HG03060 (cell line): ENCODE results near the gene MAT2B.

Source experiments
- ATAC-seq: cut with Tn5 transposase; IDR thresholded peaks from one replicate; pipeline ENCODE4 v1.9.1; 2021; ENCODE audit warnings: low read depth, moderate number of reproducible peaks; ENCODE audit not compliant: unreplicated experiment

Gene MAT2B

GRCh38 chr5:163505368-163506094 lies at the start of gene MAT2B:
Gene MAT2B, plus strand, starts transcription at chr5:163505619. Its CDS starts 68 bp downstream, at chr5:163505687.
- ATAC-seq, result peak; percentile 82

DNA sequence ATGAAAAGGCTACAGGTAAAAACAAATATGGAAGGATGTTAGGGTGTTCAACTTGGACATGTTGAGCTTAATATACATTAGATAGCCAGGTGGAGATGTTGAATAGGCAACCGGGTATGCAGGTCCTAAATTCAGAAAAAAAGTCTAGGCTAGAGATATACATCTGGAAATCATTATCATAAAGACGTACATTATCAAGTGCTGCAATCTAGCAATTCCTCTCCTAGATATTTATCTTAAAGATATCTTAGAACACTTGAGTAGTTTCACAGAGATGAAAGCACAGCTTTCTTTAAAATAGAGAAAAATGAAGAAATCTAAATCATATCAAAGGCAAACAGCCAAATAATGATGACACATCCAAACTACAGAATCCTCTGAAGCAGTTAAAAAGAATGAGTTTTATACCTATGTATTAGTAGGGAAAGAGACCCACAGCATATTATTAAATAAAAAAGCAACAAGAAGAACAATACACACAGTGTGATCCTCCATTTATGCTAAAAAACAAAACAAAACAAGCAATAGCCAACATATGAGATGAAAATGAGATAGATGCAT lies 49.3 kb upstream of the MAT2B start:
- no peak for ATAC-seq

- ATAC-seq, result no peak
These were observed 48.6 kb upstream of the MAT2B start for GRCh38 chr5:163456840-163457239.

DNA sequence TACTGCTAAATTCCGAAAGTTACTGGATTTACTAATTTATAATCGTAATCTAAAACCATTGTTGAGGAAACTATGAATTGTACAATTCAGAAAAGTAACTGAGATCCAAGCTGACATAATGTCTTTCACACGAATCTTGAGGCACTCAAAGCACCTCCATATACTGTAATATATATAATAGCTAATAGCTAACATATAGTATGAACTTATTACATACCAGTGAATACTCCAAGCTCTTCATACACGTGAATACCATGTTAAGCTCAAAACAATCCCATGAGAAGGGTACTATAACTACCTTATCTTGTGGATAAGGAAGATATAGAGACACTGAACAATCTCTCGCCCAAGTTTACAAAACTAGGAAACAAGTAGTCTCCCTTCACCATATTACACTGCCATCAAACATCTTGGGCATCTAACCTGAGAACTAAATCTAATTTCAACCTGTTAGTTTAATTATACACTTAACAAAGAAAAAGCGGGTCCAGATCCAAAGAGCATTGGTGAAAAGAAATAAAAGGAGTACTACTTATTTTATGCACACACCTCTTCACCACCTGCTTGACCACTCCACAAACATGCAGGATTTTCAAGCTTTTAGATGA lies 46.5 kb upstream of the MAT2B start:
- no peak for ATAC-seq

DNA sequence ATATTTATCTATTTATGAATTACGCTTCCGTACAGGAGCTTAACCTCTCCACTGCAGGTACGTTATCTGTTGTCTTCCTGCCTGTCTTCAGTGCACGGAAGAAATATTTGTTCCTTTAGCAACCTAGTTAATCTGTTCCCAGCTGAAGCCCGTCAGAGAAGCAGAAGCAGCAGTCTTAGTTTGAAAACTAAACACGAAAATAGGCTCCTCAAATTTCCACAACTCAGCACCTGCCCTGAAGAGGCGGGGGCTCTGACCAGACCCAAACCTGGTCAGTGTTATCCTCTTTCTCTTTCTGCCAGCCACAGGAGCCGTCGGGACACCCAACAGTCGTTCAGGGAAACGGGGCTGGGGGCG lies 46.0 kb upstream of the MAT2B start:
- no peak for ATAC-seq

DNA sequence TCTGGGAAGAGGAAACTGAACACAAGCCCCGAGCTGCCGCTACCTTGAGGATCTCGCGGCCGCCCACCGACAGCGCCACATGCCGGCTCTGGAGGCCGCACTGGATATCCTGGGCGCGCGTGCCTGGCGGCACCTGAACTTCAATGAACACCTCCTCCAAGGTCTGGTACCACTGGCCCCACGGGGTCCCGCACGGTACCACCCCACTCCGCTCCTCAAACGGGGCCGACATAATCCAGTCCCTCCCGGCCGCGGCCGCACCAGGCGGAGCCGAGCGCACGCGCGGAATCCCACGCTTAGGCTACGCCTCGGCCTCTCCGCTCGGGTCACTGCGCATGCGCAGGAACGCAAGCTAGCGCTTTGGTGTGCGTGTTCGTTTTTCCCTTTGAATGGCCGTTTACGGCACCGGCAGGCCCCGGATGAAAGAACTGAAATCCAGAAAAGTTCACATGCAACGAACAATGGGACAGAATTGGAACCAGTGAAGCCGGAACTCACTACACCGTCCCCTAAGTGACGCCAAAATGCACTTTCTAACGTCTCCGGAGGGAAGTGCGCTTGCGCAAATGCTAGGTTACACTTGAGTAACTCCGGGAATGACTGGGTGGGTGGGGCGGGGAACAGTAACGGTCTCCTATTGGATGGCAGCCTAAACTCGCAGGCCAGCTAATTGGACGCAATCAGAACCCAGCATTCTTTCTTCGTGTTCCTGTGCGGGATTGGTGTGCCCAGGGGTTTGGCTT lies 45.4 kb upstream of the MAT2B start, which contains the start of gene NUDCD2:
NUDCD2 (minus strand) TSS at position 284 of the 743 bp plus-strand sequence; CDS start at position 232, 52 bp downstream.
- peak; percentile 69 for ATAC-seq

DNA sequence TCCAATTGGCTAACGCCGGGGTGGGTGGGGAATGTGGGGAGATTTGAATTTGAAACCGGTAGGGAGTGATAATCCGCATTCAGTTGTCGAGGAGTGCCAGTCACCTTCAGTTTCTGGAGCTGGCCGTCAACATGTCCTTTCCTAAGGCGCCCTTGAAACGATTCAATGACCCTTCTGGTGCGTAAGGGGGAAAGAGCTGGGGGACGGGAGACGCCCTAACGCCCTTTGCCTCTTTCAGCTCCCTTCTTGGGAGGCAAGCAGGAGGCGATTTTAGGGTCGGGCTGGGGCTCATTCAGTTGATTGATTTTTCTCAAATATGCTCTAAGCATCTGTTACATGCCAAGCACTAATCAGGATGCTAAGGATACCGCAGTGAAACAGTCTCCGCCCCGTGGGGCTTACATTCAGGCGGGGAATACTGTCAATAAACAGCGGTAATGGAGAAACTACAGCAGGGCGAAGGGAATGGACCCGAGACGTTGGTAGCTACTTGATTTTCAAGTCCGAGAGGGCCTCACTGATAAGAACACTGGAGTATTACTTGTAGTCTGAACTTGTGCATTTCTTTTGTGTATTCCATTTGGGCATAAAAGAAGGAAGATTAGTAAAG lies 44.8 kb upstream of the MAT2B start, which contains the start of gene HMMR:
HMMR (plus strand) TSS at position 71 of the 610 bp plus-strand sequence; CDS start at position 132, 61 bp downstream.
- ATAC-seq, result no peak

DNA sequence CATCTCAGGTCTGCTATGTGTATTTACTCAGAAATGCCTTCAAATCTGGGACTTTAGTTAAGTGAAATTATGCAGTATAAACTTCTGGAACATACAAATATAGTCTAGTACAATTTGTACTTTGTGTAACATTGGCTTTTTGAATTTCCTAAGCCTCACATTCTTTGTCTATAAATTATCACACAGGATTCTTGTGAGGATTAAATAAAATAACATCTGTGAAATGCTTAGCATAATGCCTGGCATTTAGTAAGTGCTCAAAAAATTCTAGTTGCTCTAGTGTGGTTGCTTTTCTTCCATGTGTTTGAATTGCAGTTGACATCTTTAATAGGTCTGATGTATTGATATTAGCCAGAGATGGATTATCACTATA lies 42.4 kb upstream of the MAT2B start:
- no peak for ATAC-seq

DNA sequence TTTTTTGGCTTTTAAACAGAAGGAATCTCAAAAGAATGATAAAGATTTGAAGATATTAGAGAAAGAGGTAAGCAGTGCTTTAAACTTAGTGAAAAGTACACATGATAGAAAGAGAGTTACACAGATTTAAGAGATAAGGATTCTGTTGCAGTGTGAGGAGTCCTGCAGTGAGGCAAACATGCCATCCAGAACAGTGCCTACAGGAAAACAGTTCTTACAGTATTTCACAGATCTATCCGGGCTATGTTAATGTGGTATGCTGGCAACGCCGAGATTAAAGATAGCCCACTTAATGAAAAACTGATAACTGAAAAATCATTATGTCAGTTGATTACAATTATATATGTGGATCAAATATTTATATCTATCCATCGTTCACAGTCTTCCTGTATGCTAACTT lies 37.7 kb upstream of the MAT2B start:
- ATAC-seq, result no peak

- ATAC-seq, result no peak
These were observed 31.7 kb upstream of the MAT2B start for GRCh38 chr5:163473635-163474243.

DNA sequence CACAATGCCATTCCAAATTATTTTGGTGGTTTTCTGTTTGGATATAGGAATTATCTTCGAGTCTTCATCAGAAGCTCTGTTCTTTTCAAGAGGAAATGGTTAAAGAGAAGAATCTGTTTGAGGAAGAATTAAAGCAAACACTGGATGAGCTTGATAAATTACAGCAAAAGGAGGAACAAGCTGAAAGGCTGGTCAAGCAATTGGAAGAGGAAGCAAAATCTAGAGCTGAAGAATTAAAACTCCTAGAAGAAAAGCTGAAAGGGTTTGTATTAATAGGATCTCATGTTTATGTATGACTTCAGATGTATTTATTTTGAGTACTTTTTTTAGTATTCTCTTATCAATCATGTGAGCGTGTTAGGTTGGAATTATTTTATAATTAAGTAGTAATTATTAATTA lies 30.0 kb upstream of the MAT2B start:
- ATAC-seq, result no peak

GRCh38 chr5:163478126-163478981 lies 27.1 kb upstream of the MAT2B start:
- ATAC-seq, result no peak

DNA sequence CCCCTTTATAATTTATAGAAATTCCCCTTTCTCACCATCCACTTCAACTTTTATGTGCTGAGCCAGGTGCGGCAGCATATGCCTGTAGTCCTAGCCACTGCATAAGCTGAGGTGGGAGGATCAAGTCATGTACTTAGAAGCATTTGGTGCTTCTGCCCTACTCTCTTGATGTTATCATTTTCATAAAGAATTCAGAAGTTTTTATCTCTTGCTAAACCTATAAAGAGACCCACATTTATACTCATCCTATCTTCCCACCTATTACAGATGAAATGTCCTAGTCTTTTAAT lies 26.5 kb upstream of the MAT2B start:
- no peak for ATAC-seq

DNA sequence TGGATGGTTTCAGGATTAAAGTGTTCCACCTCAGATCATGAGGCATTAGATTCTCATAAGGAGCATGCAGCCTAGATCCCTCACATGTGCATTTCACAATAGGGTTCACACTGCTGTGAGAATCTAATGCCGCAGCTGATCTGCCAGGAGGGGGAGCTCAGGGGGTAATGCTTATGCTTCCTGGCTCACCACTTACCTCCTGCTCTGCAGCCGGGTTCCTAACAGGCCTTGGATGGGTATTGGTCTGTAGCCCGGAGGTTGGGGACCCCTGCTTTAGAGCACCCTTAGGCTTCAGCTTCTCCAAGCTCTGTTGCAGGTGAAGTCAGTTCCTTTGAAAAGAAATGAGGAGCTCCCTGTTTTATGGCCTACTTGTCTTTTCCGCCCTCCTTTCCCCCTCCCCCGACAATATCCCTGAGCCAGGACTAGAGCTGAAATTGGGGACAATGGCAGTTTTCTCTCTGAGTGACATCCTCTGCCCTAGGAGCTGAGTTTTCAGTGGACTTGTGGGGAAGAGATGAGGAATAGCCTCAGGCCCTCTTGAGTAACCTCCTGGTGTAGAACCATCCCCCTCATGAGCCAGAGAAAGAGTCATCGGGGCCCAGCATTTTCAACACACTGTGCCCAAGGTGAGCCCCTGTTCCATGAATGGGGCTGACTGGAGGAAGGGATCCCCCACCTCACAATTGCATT lies 16.2 kb upstream of the MAT2B start:
- ATAC-seq, result no peak

DNA sequence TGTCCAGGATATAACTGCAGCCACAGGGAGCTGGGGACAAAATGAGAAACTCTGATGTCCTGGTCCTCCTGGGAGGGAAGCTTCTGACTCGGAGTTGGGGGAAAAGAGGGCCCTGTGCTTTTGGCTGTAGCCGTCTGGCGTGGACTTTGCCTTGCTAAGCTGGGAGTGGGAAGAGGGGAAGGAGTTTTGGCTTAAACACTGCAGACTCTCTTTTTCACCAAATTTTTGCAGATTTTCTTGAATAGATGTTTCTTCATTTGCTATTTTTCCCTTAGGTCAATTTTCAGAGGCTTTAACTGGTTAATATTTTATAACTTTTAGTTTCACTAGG lies 15.7 kb upstream of the MAT2B start:
- ATAC-seq, result no peak

DNA sequence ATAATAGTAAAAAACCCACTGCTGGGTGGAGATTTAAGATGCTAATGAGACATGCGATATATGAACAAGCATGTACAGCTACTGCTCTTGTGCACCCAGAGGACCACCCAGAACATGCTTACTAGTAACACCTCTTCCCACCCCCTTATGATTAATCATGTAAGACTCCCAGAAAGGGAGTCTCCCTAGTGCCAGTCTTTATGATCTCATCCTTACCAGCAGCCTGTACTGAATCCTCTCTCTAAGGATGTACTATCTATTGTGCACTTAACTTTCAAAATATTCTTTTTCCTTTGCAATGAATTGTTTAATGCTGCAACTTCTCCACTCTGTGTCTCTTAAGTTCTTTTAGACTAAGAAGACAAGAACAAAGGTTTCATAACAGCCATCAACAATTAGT lies 9.1 kb upstream of the MAT2B start:
- ATAC-seq, result no peak

DNA sequence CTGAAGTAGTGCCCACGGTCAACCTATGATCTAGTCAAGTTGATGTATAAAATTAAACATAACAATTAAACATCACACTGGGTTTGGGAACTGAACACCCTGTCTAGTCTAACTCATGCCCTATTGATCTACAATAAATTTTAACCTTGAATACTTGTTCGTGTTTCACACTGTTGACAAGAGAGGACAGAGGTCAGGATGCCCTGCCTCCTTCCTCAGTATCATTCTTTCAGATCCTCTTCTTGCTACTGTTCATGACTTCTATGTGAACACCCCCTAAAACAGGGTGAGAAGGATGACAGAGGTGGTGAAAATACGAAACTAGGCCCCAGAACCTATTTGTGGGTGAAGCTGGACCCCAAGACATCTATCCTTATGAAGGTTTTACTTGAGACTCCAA lies 8.1 kb upstream of the MAT2B start:
- no peak for ATAC-seq

DNA sequence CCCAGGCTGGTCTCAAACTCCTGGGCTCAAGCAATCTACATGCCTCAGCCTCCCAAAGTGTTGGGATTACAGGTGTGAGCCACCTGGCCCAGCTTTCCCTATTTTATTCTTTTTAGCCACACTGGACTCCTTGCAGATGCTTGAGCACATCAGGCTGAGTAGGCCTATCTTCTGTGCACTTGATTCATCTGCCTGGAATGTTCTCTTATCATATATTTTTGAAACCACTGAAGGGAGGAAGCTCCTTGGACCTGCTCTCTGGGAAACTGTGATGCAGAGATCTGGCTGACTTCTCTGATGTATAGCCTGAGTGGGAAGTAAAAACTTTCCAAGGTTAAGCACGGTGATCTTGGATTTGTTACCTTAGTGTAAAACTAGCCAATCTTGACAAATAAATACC lies 6.5 kb upstream of the MAT2B start:
- no peak for ATAC-seq

GRCh38 chr5:163502521-163502920 lies 2.9 kb upstream of the MAT2B start:
- ATAC-seq, result no peak
